ENCODE measurements around the gene C16orf74. TPM values are rescaled to one million over a fixed set of nuclear protein-coding genes. Genes with fewer than 3 reads are reported as not detected.

Gene C16orf74
- total and polyA plus RNA-seq, 2 of the 13 experiments (the other 11 are each of a cell fraction or from before 2014, with no cell fraction given) = 0.13 to 0.29 TPM

DNA sequence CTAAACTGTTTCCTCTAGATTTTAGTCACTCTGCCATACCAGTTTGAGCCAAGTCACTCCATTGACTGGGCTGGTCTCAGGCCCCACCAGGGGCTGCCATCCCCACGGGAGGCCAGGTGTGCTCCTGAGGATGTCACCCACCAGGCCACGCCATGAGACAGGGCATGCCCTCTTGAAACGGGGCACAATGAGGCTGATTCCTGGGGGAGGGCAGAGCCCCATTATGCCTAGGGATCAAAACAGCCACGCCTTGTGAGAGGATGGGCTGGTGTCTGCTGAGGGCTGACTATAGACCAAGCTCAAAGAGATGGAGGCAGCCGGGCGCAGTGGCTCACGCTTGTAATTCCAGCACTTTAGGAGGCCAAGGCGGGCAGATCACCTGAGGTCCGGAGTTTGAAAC, 83.6 kb downstream of the C16orf74 start:
- H3K27me3 ChIP-seq (ENCODE audit: control insufficient read depth in 1 of 2, insufficient read depth in 2 of 2, low read length in 2 of 2) = no peaks in the 10 kb centered on the region
- H3K4me3 ChIP-seq (replicated peaks in 1 of 3; ENCODE audit: insufficient read depth in 1 of 3, low read depth in 2 of 3, low read length in 3 of 3) = no peak overlapping the region
- no peak overlapping the region for H3K27ac ChIP-seq (ENCODE audit: extremely low read length, insufficient read depth, low read length)
- H3K36me3 ChIP-seq (replicated peaks in 1 of 2; ENCODE audit: control insufficient read depth in 1 of 2, insufficient read depth in 2 of 2, low read length in 2 of 2) = peaks cover 74 to 96% of the 10 kb centered on the region in 2 experiments
- no TSS peak for BruUV-seq (replicated peaks)
- no peak overlapping the region for H2AFZ ChIP-seq (ENCODE audit: low read length)
- H3K79me2 ChIP-seq (ENCODE audit: insufficient read depth, low read length) = no peaks in the 10 kb centered on the region
- 95% methylated on average over 9 of the region's 9 CpGs for WGBS (ENCODE audit: low lambda C conversion rate)
- H3K9me3 ChIP-seq (ENCODE audit: low read length) = no peaks in the 10 kb centered on the region
- DNase-seq (ENCODE audit: low spot score) (no peak), ATAC-seq (no peak), FAIRE-seq (no peak)
- TF ChIP-seq HOXA7 (CRISPR knock-in tag; IDR thresholded peaks at IDR 0.05) (0 out of 2 replicates have a peak, but pooled peaks have one; percentile 4), AGO2 (optimal IDR thresholded peaks at IDR 0.05; ENCODE audit: low read depth, low read length) (peak; percentile 22), ZNF709 (CRISPR knock-in tag; IDR thresholded peaks at IDR 0.05) (no peak), STAT5B (CRISPR knock-in tag; IDR thresholded peaks at IDR 0.05) (no peak), ZFP36L2 (CRISPR knock-in tag; IDR thresholded peaks at IDR 0.05) (no peak)
- POLR2A ChIA-PET = no interaction called here
- no peaks in the 10 kb centered on the region for H3K4me1 ChIP-seq (ENCODE audit: insufficient read depth, low read length)
- H4K20me1 ChIP-seq (ENCODE audit: insufficient read depth, low read length) = peaks cover 5% of the 10 kb centered on the region; the same call in 1 of the 2 replicates
- intact Hi-C loops (cut with micrococcal nuclease; ENCODE audit: unreplicated experiment) (no loop called here), in situ Hi-C loops (cut with HindIII; ENCODE audit: extremely low pct_ligation_motif_present, low pct_unique_long_range_greater_than_20kb) (no loop called here)
- no peak overlapping the region for H3K4me2 ChIP-seq (ENCODE audit: low read depth, low read length)
- CTCF ChIA-PET (ENCODE audit: low intra/inter-chr PET ratio, low total read pairs) = no interaction called here
- H3K9ac ChIP-seq (ENCODE audit: insufficient read depth, low read depth, low read length) = no peak overlapping the region

DNA sequence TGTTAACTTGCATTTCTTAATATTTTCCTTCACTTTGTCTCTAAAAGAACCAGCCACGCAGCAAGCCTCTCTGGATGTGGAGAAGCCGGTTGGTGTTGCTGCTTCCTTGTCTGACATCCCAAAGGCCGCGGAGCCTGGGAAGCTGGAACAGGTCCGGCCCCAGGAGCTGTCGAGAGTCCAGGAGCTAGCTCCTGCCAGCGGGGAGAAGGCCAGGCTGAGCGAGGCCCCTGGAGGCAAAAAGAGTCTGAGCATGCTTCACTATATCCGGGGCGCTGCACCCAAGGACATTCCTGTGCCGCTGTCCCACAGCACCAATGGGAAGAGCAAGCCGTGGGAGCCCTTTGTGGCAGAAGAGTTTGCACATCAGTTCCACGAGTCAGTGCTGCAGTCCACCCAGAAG, 85.0 kb downstream of the C16orf74 start:
- H3K36me3 ChIP-seq (replicated peaks in 1 of 2; ENCODE audit: control insufficient read depth in 1 of 2, insufficient read depth in 2 of 2, low read length in 2 of 2) = peaks cover 71 to 99% of the 10 kb centered on the region in 2 experiments
- BruUV-seq (replicated peaks) = no TSS peak
- TF ChIP-seq KLF11 (CRISPR knock-in tag; IDR thresholded peaks at IDR 0.05) = no peak
- no peak for TF ChIP-seq ZNF792 (CRISPR knock-in tag; IDR thresholded peaks at IDR 0.05)
- TF ChIP-seq ZSCAN9 (CRISPR knock-in tag; IDR thresholded peaks at IDR 0.05; ENCODE audit: borderline replicate concordance) = no peak
- TF ChIP-seq, protein P1, sequence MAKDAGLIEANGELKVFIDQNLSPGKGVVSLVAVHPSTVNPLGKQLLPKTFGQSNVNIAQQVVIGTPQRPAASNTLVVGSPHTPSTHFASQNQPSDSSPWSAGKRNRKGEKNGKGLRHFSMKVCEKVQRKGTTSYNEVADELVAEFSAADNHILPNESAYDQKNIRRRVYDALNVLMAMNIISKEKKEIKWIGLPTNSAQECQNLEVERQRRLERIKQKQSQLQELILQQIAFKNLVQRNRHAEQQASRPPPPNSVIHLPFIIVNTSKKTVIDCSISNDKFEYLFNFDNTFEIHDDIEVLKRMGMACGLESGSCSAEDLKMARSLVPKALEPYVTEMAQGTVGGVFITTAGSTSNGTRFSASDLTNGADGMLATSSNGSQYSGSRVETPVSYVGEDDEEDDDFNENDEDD (CRISPR knock-in tag; IDR thresholded peaks at IDR 0.05; ENCODE audit: borderline replicate concordance) = no peak
- TF ChIP-seq, protein P2, sequence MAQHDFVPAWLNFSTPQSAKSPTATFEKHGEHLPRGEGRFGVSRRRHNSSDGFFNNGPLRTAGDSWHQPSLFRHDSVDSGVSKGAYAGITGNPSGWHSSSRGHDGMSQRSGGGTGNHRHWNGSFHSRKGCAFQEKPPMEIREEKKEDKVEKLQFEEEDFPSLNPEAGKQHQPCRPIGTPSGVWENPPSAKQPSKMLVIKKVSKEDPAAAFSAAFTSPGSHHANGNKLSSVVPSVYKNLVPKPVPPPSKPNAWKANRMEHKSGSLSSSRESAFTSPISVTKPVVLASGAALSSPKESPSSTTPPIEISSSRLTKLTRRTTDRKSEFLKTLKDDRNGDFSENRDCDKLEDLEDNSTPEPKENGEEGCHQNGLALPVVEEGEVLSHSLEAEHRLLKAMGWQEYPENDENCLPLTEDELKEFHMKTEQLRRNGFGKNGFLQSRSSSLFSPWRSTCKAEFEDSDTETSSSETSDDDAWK (CRISPR knock-in tag; IDR thresholded peaks at IDR 0.05) = no peak
- TF ChIP-seq HNRNPLL (IDR thresholded peaks at IDR 0.05; ENCODE audit: low read depth, low read length, poor library complexity, severe bottlenecking) = no peak
- no peak for TF ChIP-seq SIX4 (CRISPR knock-in tag; IDR thresholded peaks at IDR 0.05)
- TF ChIP-seq CBX1 (IDR thresholded peaks at IDR 0.05; ENCODE audit: low read depth) = no peak
- TF ChIP-seq ZNF17 (CRISPR knock-in tag; IDR thresholded peaks at IDR 0.05) = no peak
- no peak for TF ChIP-seq JUN (CRISPR knock-in tag; IDR thresholded peaks at IDR 0.05)
- TF ChIP-seq SRSF9 (IDR thresholded peaks at IDR 0.05; ENCODE audit: borderline replicate concordance, insufficient read depth, low read depth, low read length, poor library complexity, severe bottlenecking) = no peak
- TF ChIP-seq ZSCAN25 (CRISPR knock-in tag; IDR thresholded peaks at IDR 0.05) = no peak
- no peak for TF ChIP-seq KLF12 (CRISPR knock-in tag; IDR thresholded peaks at IDR 0.05; ENCODE audit: borderline replicate concordance)
- in situ Hi-C loops (cut with HindIII; ENCODE audit: extremely low pct_ligation_motif_present, low pct_unique_long_range_greater_than_20kb) = no loop called here
- ATAC-seq (no peak), DNase-seq (ENCODE audit: low spot score) (no peak), FAIRE-seq (no peak)
- intact Hi-C loops (cut with micrococcal nuclease; ENCODE audit: unreplicated experiment) = no loop called here
- H3K79me2 ChIP-seq (ENCODE audit: insufficient read depth, low read length) = no peaks in the 10 kb centered on the region
- no peak overlapping the region for H3K4me3 ChIP-seq (replicated peaks in 1 of 3; ENCODE audit: insufficient read depth in 1 of 3, low read depth in 2 of 3, low read length in 3 of 3)
- H3K9me3 ChIP-seq (ENCODE audit: low read length) = no peaks in the 10 kb centered on the region
- CTCF ChIA-PET (ENCODE audit: low intra/inter-chr PET ratio, low total read pairs) = no interaction called here
- H2AFZ ChIP-seq (ENCODE audit: low read length) = no peak overlapping the region
- H3K4me2 ChIP-seq (ENCODE audit: low read depth, low read length) = no peak overlapping the region
- H3K27ac ChIP-seq (ENCODE audit: extremely low read length, insufficient read depth, low read length) = no peak overlapping the region
- over 99% methylated on average over 12 of the region's 13 CpGs for WGBS (ENCODE audit: low lambda C conversion rate)
- POLR2A ChIA-PET = no interaction called here
- H3K4me1 ChIP-seq (ENCODE audit: insufficient read depth, low read length) = no peaks in the 10 kb centered on the region
- H4K20me1 ChIP-seq (ENCODE audit: insufficient read depth, low read length) = peaks cover 5% of the 10 kb centered on the region; the same call in 1 of the 2 replicates
- H3K27me3 ChIP-seq (ENCODE audit: control insufficient read depth in 1 of 2, insufficient read depth in 2 of 2, low read length in 2 of 2) = no peaks in the 10 kb centered on the region
- H3K9ac ChIP-seq (ENCODE audit: insufficient read depth, low read depth, low read length) = no peak overlapping the region
